ENCODE data around the gene SRGAP1.

SRGAP1 gene

GRCh38 chr12:64187794-64188193, 343.3 kb downstream of the SRGAP1 start:
- no peak overlapping the region for H3K4me2 ChIP-seq (ENCODE audit: low read depth, low read length)
- H4K20me1 ChIP-seq (ENCODE audit: insufficient read depth, low read length): no peaks in the 10 kb centered on the region
- H3K27me3 ChIP-seq (replicated peaks; ENCODE audit: insufficient read depth, low read length): no peaks in the 10 kb centered on the region
- H3K27ac ChIP-seq (ENCODE audit: low read length): no peak overlapping the region
- H3F3A ChIP-seq (ENCODE audit: insufficient read depth, low read length): no peaks in the 10 kb centered on the region
- H3K79me2 ChIP-seq (ENCODE audit: low read length): no peaks in the 10 kb centered on the region
- H2AFZ ChIP-seq (ENCODE audit: low read length): no peak overlapping the region
- H3K36me3 ChIP-seq (replicated peaks; ENCODE audit: insufficient read depth, low read length): no peaks in the 10 kb centered on the region
- DNase-seq: no peak
- H3K9me2 ChIP-seq (replicated peaks; ENCODE audit: insufficient read depth, low read length): no peaks in the 10 kb centered on the region
- H3K4me3 ChIP-seq (ENCODE audit: low read length): no peak overlapping the region
- no peak overlapping the region for H3K9ac ChIP-seq (ENCODE audit: low read length)
- no peaks in the 10 kb centered on the region for H3K9me3 ChIP-seq (replicated peaks; ENCODE audit: insufficient read depth, low read length)
- TF ChIP-seq EZH2 (optimal IDR thresholded peaks at IDR 0.05; ENCODE audit: low read depth, low read length): no peak
- no peak for TF ChIP-seq EZH2phosphoT487 (IDR thresholded peaks at IDR 0.05; ENCODE audit: low read length)
- TF ChIP-seq, protein P1, sequence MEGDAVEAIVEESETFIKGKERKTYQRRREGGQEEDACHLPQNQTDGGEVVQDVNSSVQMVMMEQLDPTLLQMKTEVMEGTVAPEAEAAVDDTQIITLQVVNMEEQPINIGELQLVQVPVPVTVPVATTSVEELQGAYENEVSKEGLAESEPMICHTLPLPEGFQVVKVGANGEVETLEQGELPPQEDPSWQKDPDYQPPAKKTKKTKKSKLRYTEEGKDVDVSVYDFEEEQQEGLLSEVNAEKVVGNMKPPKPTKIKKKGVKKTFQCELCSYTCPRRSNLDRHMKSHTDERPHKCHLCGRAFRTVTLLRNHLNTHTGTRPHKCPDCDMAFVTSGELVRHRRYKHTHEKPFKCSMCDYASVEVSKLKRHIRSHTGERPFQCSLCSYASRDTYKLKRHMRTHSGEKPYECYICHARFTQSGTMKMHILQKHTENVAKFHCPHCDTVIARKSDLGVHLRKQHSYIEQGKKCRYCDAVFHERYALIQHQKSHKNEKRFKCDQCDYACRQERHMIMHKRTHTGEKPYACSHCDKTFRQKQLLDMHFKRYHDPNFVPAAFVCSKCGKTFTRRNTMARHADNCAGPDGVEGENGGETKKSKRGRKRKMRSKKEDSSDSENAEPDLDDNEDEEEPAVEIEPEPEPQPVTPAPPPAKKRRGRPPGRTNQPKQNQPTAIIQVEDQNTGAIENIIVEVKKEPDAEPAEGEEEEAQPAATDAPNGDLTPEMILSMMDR (IDR thresholded peaks at IDR 0.05; ENCODE audit: low read length): no peak
- no peaks in the 10 kb centered on the region for H3K4me1 ChIP-seq (ENCODE audit: low read length)

GRCh38 chr12:64189530-64189929, 345.0 kb downstream of the SRGAP1 start:
- H3K4me2 ChIP-seq (ENCODE audit: low read depth, low read length): no peak overlapping the region
- H3K27ac ChIP-seq (ENCODE audit: low read length): no peak overlapping the region
- 0 out of 2 replicates have a peak, but pooled peaks cover 4% of the 10 kb centered on the region for H3K36me3 ChIP-seq (replicated peaks; ENCODE audit: insufficient read depth, low read length)
- H3K9ac ChIP-seq (ENCODE audit: low read length): no peak overlapping the region
- TF ChIP-seq, protein P1 (IDR thresholded peaks at IDR 0.05; ENCODE audit: low read length): no peak
- no peak for TF ChIP-seq EZH2phosphoT487 (IDR thresholded peaks at IDR 0.05; ENCODE audit: low read length)
- no peak for TF ChIP-seq EZH2 (optimal IDR thresholded peaks at IDR 0.05; ENCODE audit: low read depth, low read length)
- H3K79me2 ChIP-seq (ENCODE audit: low read length): no peaks in the 10 kb centered on the region
- no peaks in the 10 kb centered on the region for H3K9me3 ChIP-seq (replicated peaks; ENCODE audit: insufficient read depth, low read length)
- H3K9me2 ChIP-seq (replicated peaks; ENCODE audit: insufficient read depth, low read length): no peaks in the 10 kb centered on the region
- no peak overlapping the region for H3K4me3 ChIP-seq (ENCODE audit: low read length)
- DNase-seq: no peak
- H3F3A ChIP-seq (ENCODE audit: insufficient read depth, low read length): no peaks in the 10 kb centered on the region
- H2AFZ ChIP-seq (ENCODE audit: low read length): no peak overlapping the region
- no peaks in the 10 kb centered on the region for H3K4me1 ChIP-seq (ENCODE audit: low read length)
- H4K20me1 ChIP-seq (ENCODE audit: insufficient read depth, low read length): no peaks in the 10 kb centered on the region
- no peaks in the 10 kb centered on the region for H3K27me3 ChIP-seq (replicated peaks; ENCODE audit: insufficient read depth, low read length)

DNA sequence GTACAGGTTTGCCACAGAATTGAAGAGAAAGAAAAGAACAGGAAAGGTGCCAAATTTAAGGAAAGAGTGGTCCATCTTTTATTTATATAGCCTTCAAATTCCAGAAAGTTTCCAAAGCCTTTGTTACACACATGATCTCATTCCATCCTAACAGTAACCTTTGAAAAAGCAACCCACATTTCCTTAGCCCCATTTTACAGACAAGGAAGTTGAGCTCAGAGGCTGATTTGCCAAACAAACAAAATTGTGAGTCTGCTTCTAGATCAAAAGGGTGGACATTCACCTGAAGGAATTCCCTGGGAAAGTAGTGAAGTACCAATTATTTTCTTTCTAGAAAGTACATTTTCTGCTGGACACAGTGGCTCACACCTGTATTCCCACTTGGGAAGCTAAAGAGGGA, 345.6 kb downstream of the SRGAP1 start:
- Histone ChIP-seq H3K9me2 (replicated peaks; ENCODE audit: insufficient read depth, low read length) (no peaks in the 10 kb centered on the region), H3K9me3 (replicated peaks; ENCODE audit: insufficient read depth, low read length) (no peaks in the 10 kb centered on the region), H3K9ac (ENCODE audit: low read length) (no peak overlapping the region), H3K4me1 (ENCODE audit: low read length) (no peaks in the 10 kb centered on the region), H3F3A (ENCODE audit: insufficient read depth, low read length) (no peaks in the 10 kb centered on the region), H2AFZ (ENCODE audit: low read length) (no peak overlapping the region), H3K36me3 (replicated peaks; ENCODE audit: insufficient read depth, low read length) (0 out of 2 replicates have a peak, but pooled peaks cover 4% of the 10 kb centered on the region), H3K27me3 (replicated peaks; ENCODE audit: insufficient read depth, low read length) (no peaks in the 10 kb centered on the region), H3K27ac (ENCODE audit: low read length) (no peak overlapping the region), H4K20me1 (ENCODE audit: insufficient read depth, low read length) (no peaks in the 10 kb centered on the region), H3K4me3 (ENCODE audit: low read length) (no peak overlapping the region), H3K79me2 (ENCODE audit: low read length) (no peaks in the 10 kb centered on the region), H3K4me2 (ENCODE audit: low read depth, low read length) (no peak overlapping the region)
- TF ChIP-seq EZH2 (optimal IDR thresholded peaks at IDR 0.05; ENCODE audit: low read depth, low read length): no peak
- TF ChIP-seq, protein P1 (IDR thresholded peaks at IDR 0.05; ENCODE audit: low read length): no peak
- TF ChIP-seq EZH2phosphoT487 (IDR thresholded peaks at IDR 0.05; ENCODE audit: low read length): no peak
- DNase-seq: no peak
